Peyer's patch (tissue), 4 donors: ENCODE measurements around the gene LRRC75A. TPM values are rescaled to one million over a fixed set of nuclear protein-coding genes. Genes with fewer than 3 reads are reported as not detected.

ENCODE experiments used
- DNase-seq, 3 donors: peaks; one replicate each; pipeline ENCODE4 v3.0.0-alpha.2; 2017 to 2019
- H3K27ac ChIP-seq, 4 donors: fragments of 200-600 bp; sonication (generic); one replicate each; pipeline ENCODE4 v1.5.1; 2016 to 2019
- H3K27me3 ChIP-seq, 2 donors: fragments of 200-600 bp; sonication (generic); one replicate each; pipeline ENCODE4 v1.5.1; 2019
- H3K36me3 ChIP-seq, 3 donors: fragments of 200-600 bp; sonication (generic); one replicate each; pipeline ENCODE4 v1.5.1; 2016 to 2019
- H3K4me1 ChIP-seq, 4 donors: fragments of 200-600 bp; sonication (generic); one replicate each; pipeline ENCODE4 v1.5.1; 2016 to 2019
- H3K4me3 ChIP-seq, 4 donors: fragments of 200-600 bp; sonication (generic); 1 replicate in 3 of 4; 2 replicates in 1 of 4; pipeline ENCODE4 v1.5.1; 2016 to 2019; ENCODE audit warnings: mild to moderate bottlenecking in 1 of 4
- H3K9me3 ChIP-seq, 4 donors: fragments of 200-600 bp; sonication (generic); one replicate each; pipeline ENCODE4 v1.5.1; 2016 to 2019; ENCODE audit warnings: mild to moderate bottlenecking in 1 of 4
- POLR2A ChIP-seq, 2 donors: fragments of 450-650 bp; IDR thresholded peaks; one replicate each; pipeline ENCODE4 v1.5.1; 2017; ENCODE audit warnings: antibody characterized with exemption in 2 of 2, mild to moderate bottlenecking in 2 of 2, moderate library complexity in 2 of 2
- total RNA-seq, 4 donors: library from RNA; depleted of rRNA; stranded (reverse); fragments of >200 nt; gene quantifications; one replicate each; pipeline ENCODE4 v1.1.0, GENCODE V29; 2016
- TF ChIP-seq, protein P1 (sequence below), 6 experiments: fragments of 450-650 bp in 4 of 6; fragments of 200-600 bp in 2 of 6; sonication (generic) in 1 of 6; IDR thresholded peaks; one replicate each; pipeline ENCODE4 v1.5.1; 2017 to 2019; ENCODE audit warnings: antibody characterized with exemption in 6 of 6, mild to moderate bottlenecking in 3 of 6, moderate library complexity in 1 of 6

The LRRC75A gene
- total RNA-seq, 4 donors from 2014 or later = 48.7 to 213 (median 187) TPM

DNA sequence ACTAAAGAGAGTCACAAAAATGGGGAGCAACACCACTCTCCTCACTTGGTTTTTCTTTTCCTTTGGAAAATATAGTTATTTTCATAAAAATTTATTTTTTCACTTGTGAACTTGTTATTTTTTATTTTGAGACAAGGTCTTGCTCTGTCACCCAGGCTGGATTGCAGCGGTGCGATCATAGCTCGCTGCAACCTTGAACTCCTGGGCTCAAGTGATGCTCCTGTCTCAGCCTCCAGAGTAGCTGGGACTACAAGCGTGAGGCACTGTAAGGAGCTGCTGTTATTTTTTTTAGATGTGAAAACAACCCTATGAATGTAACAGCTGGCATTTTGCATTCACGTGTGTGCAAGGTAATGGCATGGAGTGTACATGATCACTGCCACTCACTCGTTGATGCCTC lies 24.9 kb downstream of the LRRC75A start:
- no peak for TF ChIP-seq POLR2A (IDR thresholded peaks at IDR 0.05)
- TF ChIP-seq, protein P1, sequence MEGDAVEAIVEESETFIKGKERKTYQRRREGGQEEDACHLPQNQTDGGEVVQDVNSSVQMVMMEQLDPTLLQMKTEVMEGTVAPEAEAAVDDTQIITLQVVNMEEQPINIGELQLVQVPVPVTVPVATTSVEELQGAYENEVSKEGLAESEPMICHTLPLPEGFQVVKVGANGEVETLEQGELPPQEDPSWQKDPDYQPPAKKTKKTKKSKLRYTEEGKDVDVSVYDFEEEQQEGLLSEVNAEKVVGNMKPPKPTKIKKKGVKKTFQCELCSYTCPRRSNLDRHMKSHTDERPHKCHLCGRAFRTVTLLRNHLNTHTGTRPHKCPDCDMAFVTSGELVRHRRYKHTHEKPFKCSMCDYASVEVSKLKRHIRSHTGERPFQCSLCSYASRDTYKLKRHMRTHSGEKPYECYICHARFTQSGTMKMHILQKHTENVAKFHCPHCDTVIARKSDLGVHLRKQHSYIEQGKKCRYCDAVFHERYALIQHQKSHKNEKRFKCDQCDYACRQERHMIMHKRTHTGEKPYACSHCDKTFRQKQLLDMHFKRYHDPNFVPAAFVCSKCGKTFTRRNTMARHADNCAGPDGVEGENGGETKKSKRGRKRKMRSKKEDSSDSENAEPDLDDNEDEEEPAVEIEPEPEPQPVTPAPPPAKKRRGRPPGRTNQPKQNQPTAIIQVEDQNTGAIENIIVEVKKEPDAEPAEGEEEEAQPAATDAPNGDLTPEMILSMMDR (IDR thresholded peaks at IDR 0.05) = no peak
- peak overlapping the region in 1 of 4 donors; percentile 30 for H3K4me3 ChIP-seq
- peaks cover 0 to 78% (median 12%) of the 10 kb centered on the region in 4 donors for H3K4me1 ChIP-seq
- H3K27me3 ChIP-seq = no peaks in the 10 kb centered on the region
- H3K36me3 ChIP-seq = peaks cover 0 to 5% (median 0%) of the 10 kb centered on the region in 3 donors
- peak overlapping the region in 3 of 4 donors; percentile 74 to 99 (median 96) for H3K27ac ChIP-seq
- H3K9me3 ChIP-seq = no peaks in the 10 kb centered on the region
- no peak for DNase-seq

DNA sequence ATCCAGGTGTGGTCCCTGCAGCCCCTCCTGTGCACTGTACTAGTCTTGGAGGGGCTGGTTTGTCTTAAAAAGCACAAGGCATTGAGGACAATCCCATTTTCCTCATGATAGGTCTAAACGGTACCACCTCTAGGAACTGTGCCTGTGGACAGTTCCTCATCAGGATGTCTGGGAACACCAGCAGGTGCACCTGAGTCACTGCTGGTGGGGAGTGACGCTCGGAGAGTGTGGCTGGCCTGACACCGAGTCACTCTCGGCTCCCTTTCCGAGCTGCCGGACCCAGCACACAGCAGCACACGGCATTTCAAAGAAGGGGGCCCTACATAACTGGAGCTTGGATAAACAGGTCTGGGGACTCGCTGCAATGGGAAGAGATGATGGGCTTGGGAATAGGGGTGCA lies 25.6 kb downstream of the LRRC75A start:
- H3K36me3 ChIP-seq = peaks cover 0 to 11% (median 0%) of the 10 kb centered on the region in 3 donors
- H3K27me3 ChIP-seq = no peaks in the 10 kb centered on the region
- H3K4me1 ChIP-seq = peaks cover 0 to 77% (median 12%) of the 10 kb centered on the region in 4 donors
- H3K4me3 ChIP-seq = peak overlapping the region in 2 of 4 donors; percentile 30 to 37
- peak in 1 of 2 donors; percentile 8 for TF ChIP-seq POLR2A (IDR thresholded peaks at IDR 0.05)
- TF ChIP-seq, protein P1 (IDR thresholded peaks at IDR 0.05) = peak in 1 of 6 experiments; percentile 6
- H3K9me3 ChIP-seq = no peaks in the 10 kb centered on the region
- peak overlapping the region in 3 of 4 donors; percentile 74 to 99 (median 96) for H3K27ac ChIP-seq
- peak in 2 of 3 donors; percentile 77 to 79 for DNase-seq

DNA sequence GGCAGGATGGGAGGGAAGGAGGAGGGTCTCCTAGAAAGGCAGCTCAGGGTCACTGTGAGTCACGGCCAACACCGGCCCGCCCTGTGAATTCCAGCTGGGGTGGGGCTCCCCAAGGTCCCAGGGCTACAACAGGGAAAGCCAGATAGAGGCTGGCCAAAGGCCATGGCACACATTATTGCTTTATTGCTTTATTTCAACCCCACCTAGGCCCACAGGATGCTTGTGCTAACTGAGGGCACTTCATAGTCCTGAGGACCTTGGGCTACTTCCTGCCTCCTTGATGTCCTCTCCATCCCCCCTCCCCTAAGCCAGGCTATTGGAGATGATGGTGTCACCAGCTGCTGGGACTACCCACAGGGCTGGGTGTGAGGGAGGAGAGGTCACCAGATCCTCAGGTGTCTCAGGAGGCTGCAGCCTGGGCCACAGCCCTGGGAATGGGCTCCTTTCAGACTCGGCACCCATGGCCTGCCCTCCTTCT lies 26.1 kb downstream of the LRRC75A start:
- Histone ChIP-seq H3K9me3 (no peaks in the 10 kb centered on the region), H3K4me1 (peaks cover 0 to 72% (median 12%) of the 10 kb centered on the region in 4 donors), H3K36me3 (peaks cover 0 to 16% (median 0%) of the 10 kb centered on the region in 3 donors), H3K4me3 (peak overlapping the region in 2 of 4 donors; percentile 30 to 37), H3K27ac (peak overlapping the region in 3 of 4 donors; percentile 88 to 99 (median 96)), H3K27me3 (no peaks in the 10 kb centered on the region)
- DNase-seq = peak in 2 of 3 donors; percentile 92 to 93
- TF ChIP-seq, protein P1 (IDR thresholded peaks at IDR 0.05) = peak in 2 of 6 experiments; percentile 4 to 12
- peak; percentile 83 to 94 for TF ChIP-seq POLR2A (IDR thresholded peaks at IDR 0.05)

DNA sequence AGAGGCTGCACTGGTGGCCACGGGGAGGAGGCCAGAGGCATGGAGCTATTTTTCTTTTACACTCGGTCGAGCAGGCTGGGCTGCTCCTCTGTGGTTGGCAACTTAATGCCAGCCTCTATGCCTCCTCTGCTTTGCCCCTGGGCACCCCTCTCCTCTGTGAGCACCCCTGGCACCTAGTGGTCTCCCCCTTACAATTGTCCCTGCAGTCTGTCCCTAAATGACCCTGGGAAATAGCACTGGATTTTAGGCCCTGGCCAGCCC lies 27.0 kb downstream of the LRRC75A start:
- peaks cover 0 to 65% (median 12%) of the 10 kb centered on the region in 4 donors for H3K4me1 ChIP-seq

DNA sequence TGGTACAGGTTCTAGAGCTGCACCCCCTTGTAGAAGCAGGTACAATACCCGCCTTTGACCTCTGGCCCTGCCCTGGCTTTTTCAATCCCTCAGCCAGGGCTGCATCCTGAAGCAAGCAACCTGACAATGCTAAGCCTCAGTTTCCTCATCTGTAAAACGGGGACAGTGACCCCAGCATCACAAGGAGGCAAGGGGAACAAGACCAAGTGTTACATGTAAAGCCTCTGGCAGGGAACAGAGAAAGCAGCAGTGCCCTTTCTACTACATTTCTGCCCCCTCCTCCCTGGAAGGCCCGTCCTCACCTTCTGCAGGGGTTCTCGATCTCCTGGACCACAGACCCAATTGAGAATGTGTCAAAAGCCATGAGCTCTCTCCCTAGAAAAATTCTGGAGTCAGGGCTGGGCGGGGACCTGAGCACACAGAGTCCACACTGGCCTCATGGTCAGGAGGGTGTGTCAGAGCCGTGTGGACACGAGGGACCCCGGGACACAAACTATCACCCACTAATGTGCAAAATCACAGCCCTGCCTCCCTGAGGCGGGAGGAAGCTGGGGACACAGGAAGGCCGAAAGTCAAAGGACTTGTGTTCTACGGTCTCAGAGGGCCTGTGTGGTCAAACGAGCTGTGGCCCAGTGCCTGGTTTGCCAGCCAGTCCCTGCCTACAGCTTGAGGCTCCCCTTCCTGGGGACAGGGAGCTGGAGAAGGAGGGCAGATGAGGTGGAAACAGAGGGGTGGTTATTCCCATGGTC lies 27.5 kb downstream of the LRRC75A start:
- H3K4me3 ChIP-seq = no peak overlapping the region
- H3K9me3 ChIP-seq = no peaks in the 10 kb centered on the region
- peak in 2 of 3 donors; percentile 70 to 75 for DNase-seq
- H3K27ac ChIP-seq = peak overlapping the region; percentile 25 to 99 (median 88)
- peaks cover 0 to 25% (median 0%) of the 10 kb centered on the region in 3 donors for H3K36me3 ChIP-seq
- no peaks in the 10 kb centered on the region for H3K27me3 ChIP-seq
- H3K4me1 ChIP-seq = peaks cover 0 to 60% (median 10%) of the 10 kb centered on the region in 4 donors
- TF ChIP-seq, protein P1 (IDR thresholded peaks at IDR 0.05) = no peak
- TF ChIP-seq POLR2A (IDR thresholded peaks at IDR 0.05) = peak; percentile 39 to 48

More for the DNA sequence above, 27.0 kb downstream of the LRRC75A start:
- peak overlapping the region in 3 of 4 donors; percentile 88 to 99 (median 89) for H3K27ac ChIP-seq
- H3K36me3 ChIP-seq = peaks cover 0 to 25% (median 0%) of the 10 kb centered on the region in 3 donors
- H3K27me3 ChIP-seq = no peaks in the 10 kb centered on the region
- no peak overlapping the region for H3K4me3 ChIP-seq
- no peak for DNase-seq
- no peaks in the 10 kb centered on the region for H3K9me3 ChIP-seq
- TF ChIP-seq, protein P1 (IDR thresholded peaks at IDR 0.05) = no peak
- TF ChIP-seq POLR2A (IDR thresholded peaks at IDR 0.05) = no peak
